Stimulated activated naive B cell treated with anti-CD40 and anti-IgM and Interleukin-4, amounts not matched to agents 10 μg/mL and 1 μg/mL and 100 μg/mL, for 72 hours (primary cell): ENCODE data around the gene SPRR1B.
A peak's percentile ranks its signal among the peaks of the same experiment; 100 is the strongest.
"Not testable (repeated sequence)": the region's sequence is repeated elsewhere in the genome, so short reads cannot be mapped to it uniquely, and the experiment has no call there.

Source experiments
- ATAC-seq, 2 donors: fragments of 150-1000 bp; cut with Tn5 transposase; replicated peaks; 2 replicates each; pipeline ENCODE4 v1.10.0; 2021; ENCODE audit warnings: moderate library complexity in 1 of 2
- DNase-seq: peaks from one replicate; pipeline ENCODE4 v3.0.0; 2021
- H3K27ac Mint-ChIP-seq: one replicate; pipeline ENCODE4 v1.8.0; 2022; ENCODE audit warnings: mild to moderate bottlenecking, mixed read lengths
- H3K27me3 Mint-ChIP-seq, 2 donors: one replicate each; pipeline ENCODE4 v1.8.0; 2022; ENCODE audit warnings: mixed read lengths in 2 of 2
- H3K36me3 Mint-ChIP-seq, 2 donors: one replicate each; pipeline ENCODE4 v1.8.0; 2022; ENCODE audit warnings: mixed read lengths in 2 of 2, mild to moderate bottlenecking in 1 of 2
- H3K4me1 Mint-ChIP-seq, 2 donors: one replicate each; pipeline ENCODE4 v1.8.0; 2022; ENCODE audit warnings: mixed read lengths in 2 of 2, mild to moderate bottlenecking in 1 of 2
- H3K4me3 Mint-ChIP-seq, 2 donors: one replicate each; pipeline ENCODE4 v1.8.0; 2022; ENCODE audit warnings: mild to moderate bottlenecking in 2 of 2, mixed read lengths in 2 of 2, moderate library complexity in 1 of 2
- H3K9me3 Mint-ChIP-seq, 2 donors: one replicate each; pipeline ENCODE4 v1.8.0; 2022; ENCODE audit warnings: mixed read lengths in 2 of 2, mild to moderate bottlenecking in 1 of 2

Gene SPRR1B

GRCh38 chr1:153021829-153022228 is 9.2 kb upstream of the SPRR1B start:
- H3K9me3 Mint-ChIP-seq = not testable (repeated sequence)
- Mint-ChIP-seq H3K4me1 (peaks cover 8 to 18% of the 10 kb centered on the region in 2 donors), H3K27me3 (peaks cover 48 to 78% of the 10 kb centered on the region in 2 donors)

GRCh38 chr1:153022340-153022739 is 8.7 kb upstream of the SPRR1B start:
- not testable (repeated sequence) for H3K4me3 Mint-ChIP-seq, DNase-seq, H3K36me3 Mint-ChIP-seq, H3K27ac Mint-ChIP-seq, H3K9me3 Mint-ChIP-seq
- Mint-ChIP-seq H3K4me1 (peaks cover 8 to 18% of the 10 kb centered on the region in 2 donors), H3K27me3 (peaks cover 52 to 80% of the 10 kb centered on the region in 2 donors)
- ATAC-seq = peak; percentile 76 to 90

More at GRCh38 chr1:153021829-153022228, 9.2 kb upstream of the SPRR1B start:
- not testable (repeated sequence) for DNase-seq, ATAC-seq, H3K4me3 Mint-ChIP-seq, H3K36me3 Mint-ChIP-seq, H3K27ac Mint-ChIP-seq

- H3K4me1 Mint-ChIP-seq = peaks cover 8 to 18% of the 10 kb centered on the region in 2 donors
- H3K36me3 Mint-ChIP-seq = peaks cover 0 to 2% of the 10 kb centered on the region in 2 donors
- no peak for DNase-seq
- H3K27ac Mint-ChIP-seq = no peak overlapping the region
- H3K27me3 Mint-ChIP-seq = peaks cover 53 to 79% of the 10 kb centered on the region in 2 donors
- ATAC-seq = no peak
- H3K9me3 Mint-ChIP-seq = peaks cover 1 to 3% of the 10 kb centered on the region in 2 donors
- no peak overlapping the region for H3K4me3 Mint-ChIP-seq
These were observed 7.9 kb upstream of the SPRR1B start for GRCh38 chr1:153023109-153023508.

GRCh38 chr1:153024413-153024812 is 6.6 kb upstream of the SPRR1B start:
- ATAC-seq = no peak
- Mint-ChIP-seq H3K4me3 (no peak overlapping the region), H3K27ac (no peak overlapping the region), H3K4me1 (peaks cover 8 to 18% of the 10 kb centered on the region in 2 donors), H3K36me3 (peaks cover 0 to 2% of the 10 kb centered on the region in 2 donors), H3K27me3 (peaks cover 57 to 79% of the 10 kb centered on the region in 2 donors), H3K9me3 (peaks cover 4% of the 10 kb centered on the region in 2 donors)
- DNase-seq = no peak

- Mint-ChIP-seq H3K4me1 (peaks cover 8 to 18% of the 10 kb centered on the region in 2 donors), H3K27me3 (peaks cover 62 to 77% of the 10 kb centered on the region in 2 donors), H3K9me3 (peaks cover 4% of the 10 kb centered on the region in 2 donors), H3K4me3 (no peak overlapping the region), H3K36me3 (peaks cover 0 to 2% of the 10 kb centered on the region in 2 donors), H3K27ac (no peak overlapping the region)
- no peak for DNase-seq
- ATAC-seq = no peak
These were observed 5.2 kb upstream of the SPRR1B start for GRCh38 chr1:153025797-153026196.

- Mint-ChIP-seq H3K4me3 (no peak overlapping the region), H3K27me3 (peaks cover 61 to 63% of the 10 kb centered on the region in 2 donors), H3K4me1 (peaks cover 14% of the 10 kb centered on the region in 2 donors), H3K27ac (no peak overlapping the region), H3K36me3 (peaks cover 0 to 2% of the 10 kb centered on the region in 2 donors), H3K9me3 (peaks cover 4% of the 10 kb centered on the region in 2 donors)
- DNase-seq = no peak
- no peak for ATAC-seq
These were observed 2.2 kb upstream of the SPRR1B start for GRCh38 chr1:153028766-153029165.

- Mint-ChIP-seq H3K9me3 (peaks cover 4 to 7% of the 10 kb centered on the region in 2 donors), H3K4me1 (peaks cover 14% of the 10 kb centered on the region in 2 donors), H3K27me3 (peaks cover 63 to 65% of the 10 kb centered on the region in 2 donors), H3K4me3 (no peak overlapping the region), H3K27ac (no peak overlapping the region), H3K36me3 (peaks cover 0 to 2% of the 10 kb centered on the region in 2 donors)
- DNase-seq = no peak
- ATAC-seq = peak; percentile 88 to 89
These were observed 1.1 kb downstream of the SPRR1B start for GRCh38 chr1:153032073-153032472.

GRCh38 chr1:153032677-153033308 is 1.8 kb downstream of the SPRR1B start:
- DNase-seq (no peak), ATAC-seq (peak; percentile 42 to 56)
- H3K9me3 Mint-ChIP-seq = peaks cover 4 to 7% of the 10 kb centered on the region in 2 donors
- H3K27ac Mint-ChIP-seq = no peak overlapping the region
- no peak overlapping the region for H3K4me3 Mint-ChIP-seq
- peaks cover 0 to 2% of the 10 kb centered on the region in 2 donors for H3K36me3 Mint-ChIP-seq
- peaks cover 14% of the 10 kb centered on the region in 2 donors for H3K4me1 Mint-ChIP-seq
- peaks cover 66 to 67% of the 10 kb centered on the region in 2 donors for H3K27me3 Mint-ChIP-seq

GRCh38 chr1:153035211-153035610 is 4.2 kb downstream of the SPRR1B start:
- ATAC-seq (no peak), DNase-seq (no peak)
- no peak overlapping the region for H3K4me3 Mint-ChIP-seq
- peaks cover 14% of the 10 kb centered on the region in 2 donors for H3K4me1 Mint-ChIP-seq
- no peak overlapping the region for H3K27ac Mint-ChIP-seq
- no peaks in the 10 kb centered on the region for H3K36me3 Mint-ChIP-seq
- H3K9me3 Mint-ChIP-seq = peaks cover 3 to 4% of the 10 kb centered on the region in 2 donors
- peaks cover 55 to 59% of the 10 kb centered on the region in 2 donors for H3K27me3 Mint-ChIP-seq

GRCh38 chr1:153040950-153041631 is 10.1 kb downstream of the SPRR1B start, which contains the start of gene SPRR2D:
TSS of gene SPRR2D (minus strand) at chr1:153041120. CDS start at chr1:153040346, 774 bp downstream.
- Mint-ChIP-seq H3K27me3 (peaks cover 58 to 71% of the 10 kb centered on the region in 2 donors), H3K4me3 (no peak within 1 kb of the TSS), H3K27ac (no peak within 1 kb of the TSS), H3K4me1 (no peaks in the 10 kb centered on the region), H3K36me3 (no peaks in the 10 kb centered on the region), H3K9me3 (peaks cover 3 to 4% of the 10 kb centered on the region in 2 donors)
- no peak for DNase-seq
- ATAC-seq = no peak

- Mint-ChIP-seq H3K9me3 (peaks cover 5 to 11% of the 10 kb centered on the region in 2 donors), H3K27ac (no peak overlapping the region), H3K4me3 (no peak overlapping the region), H3K36me3 (no peaks in the 10 kb centered on the region), H3K4me1 (no peaks in the 10 kb centered on the region), H3K27me3 (peaks cover 55 to 65% of the 10 kb centered on the region in 2 donors)
- DNase-seq (no peak), ATAC-seq (no peak)
These were observed 18.2 kb downstream of the SPRR1B start for GRCh38 chr1:153049211-153049610.

GRCh38 chr1:153056111-153056510 is 25.1 kb downstream of the SPRR1B start:
- H3K27me3 Mint-ChIP-seq = peaks cover 52 to 53% of the 10 kb centered on the region in 2 donors
- H3K27ac Mint-ChIP-seq = not testable (repeated sequence)

GRCh38 chr1:153057375-153057774 is 26.4 kb downstream of the SPRR1B start, which contains the start of gene SPRR2A:
TSS of gene SPRR2A (minus strand) at chr1:153057512. CDS start at chr1:153056735, 777 bp downstream.
- no peak for DNase-seq
- H3K4me1 Mint-ChIP-seq = no peaks in the 10 kb centered on the region
- no peak within 1 kb of the TSS for H3K4me3 Mint-ChIP-seq
- peaks cover 44 to 45% of the 10 kb centered on the region in 2 donors for H3K27me3 Mint-ChIP-seq
- peaks cover 5 to 11% of the 10 kb centered on the region in 2 donors for H3K9me3 Mint-ChIP-seq
- H3K27ac Mint-ChIP-seq = no peak within 1 kb of the TSS
- no peak for ATAC-seq
- no peaks in the 10 kb centered on the region for H3K36me3 Mint-ChIP-seq

More at GRCh38 chr1:153056111-153056510, 25.1 kb downstream of the SPRR1B start:
- not testable (repeated sequence) for DNase-seq, H3K4me1 Mint-ChIP-seq, H3K4me3 Mint-ChIP-seq, H3K36me3 Mint-ChIP-seq, ATAC-seq
- peaks cover 5 to 11% of the 10 kb centered on the region in 2 donors for H3K9me3 Mint-ChIP-seq

GRCh38 chr1:153058154-153058553 is 27.2 kb downstream of the SPRR1B start:
- DNase-seq (no peak), ATAC-seq (no peak)
- Mint-ChIP-seq H3K27ac (no peak overlapping the region), H3K27me3 (peaks cover 37 to 43% of the 10 kb centered on the region in 2 donors), H3K4me1 (no peaks in the 10 kb centered on the region), H3K4me3 (no peak overlapping the region), H3K36me3 (no peaks in the 10 kb centered on the region), H3K9me3 (peaks cover 0 to 5% of the 10 kb centered on the region in 2 donors)
